ENCODE results near the gene MYH7B.

DNA sequence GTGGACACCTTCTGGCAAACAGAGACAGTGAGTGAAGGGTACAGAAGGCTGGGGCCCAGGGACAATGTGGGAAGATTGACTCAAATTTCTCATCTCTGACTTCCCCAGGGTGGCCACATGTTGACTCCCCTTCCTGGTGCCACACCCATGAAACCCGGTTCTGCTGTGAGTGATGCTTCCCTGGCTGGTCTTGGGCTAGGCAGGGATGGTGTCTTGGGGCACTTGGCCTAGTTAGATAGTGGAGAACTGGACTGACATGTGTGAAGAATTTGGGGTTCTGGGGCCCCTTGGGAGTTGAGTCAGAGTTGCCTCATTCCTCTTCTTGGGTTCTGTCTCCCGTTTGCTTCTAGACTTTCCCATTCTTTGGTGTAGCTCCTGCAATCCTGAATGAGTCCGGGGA, 34.2 kb upstream of the MYH7B start:
- TF ChIP-seq EZH2 (IDR thresholded peaks at IDR 0.05; ENCODE audit: borderline replicate concordance, low read depth, low read length, poor library complexity, severe bottlenecking) = no peak
- TF ChIP-seq, protein P1, sequence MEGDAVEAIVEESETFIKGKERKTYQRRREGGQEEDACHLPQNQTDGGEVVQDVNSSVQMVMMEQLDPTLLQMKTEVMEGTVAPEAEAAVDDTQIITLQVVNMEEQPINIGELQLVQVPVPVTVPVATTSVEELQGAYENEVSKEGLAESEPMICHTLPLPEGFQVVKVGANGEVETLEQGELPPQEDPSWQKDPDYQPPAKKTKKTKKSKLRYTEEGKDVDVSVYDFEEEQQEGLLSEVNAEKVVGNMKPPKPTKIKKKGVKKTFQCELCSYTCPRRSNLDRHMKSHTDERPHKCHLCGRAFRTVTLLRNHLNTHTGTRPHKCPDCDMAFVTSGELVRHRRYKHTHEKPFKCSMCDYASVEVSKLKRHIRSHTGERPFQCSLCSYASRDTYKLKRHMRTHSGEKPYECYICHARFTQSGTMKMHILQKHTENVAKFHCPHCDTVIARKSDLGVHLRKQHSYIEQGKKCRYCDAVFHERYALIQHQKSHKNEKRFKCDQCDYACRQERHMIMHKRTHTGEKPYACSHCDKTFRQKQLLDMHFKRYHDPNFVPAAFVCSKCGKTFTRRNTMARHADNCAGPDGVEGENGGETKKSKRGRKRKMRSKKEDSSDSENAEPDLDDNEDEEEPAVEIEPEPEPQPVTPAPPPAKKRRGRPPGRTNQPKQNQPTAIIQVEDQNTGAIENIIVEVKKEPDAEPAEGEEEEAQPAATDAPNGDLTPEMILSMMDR (conservative IDR thresholded peaks at IDR 0.05; ENCODE audit: low read depth, low read length) = no peak
